Liver (tissue), 9 donors: Measurements from ENCODE around the gene MIPEP. TPM values are rescaled to one million over a fixed set of nuclear protein-coding genes. Genes with fewer than 3 reads are reported as not detected.
"Not testable (repeated sequence)": the region's sequence is repeated elsewhere in the genome, so short reads cannot be mapped to it uniquely, and the experiment has no call there.

Source experiments
- DNase-seq: peaks from one replicate; pipeline ENCODE4 v3.0.0-alpha.2; 2017; ENCODE audit warnings: low spot score
- H3K27ac ChIP-seq, 2 donors: one replicate each; pipeline ENCODE4 v1.7.0; 2013; ENCODE audit warnings: inconsistent platforms in 2 of 2, low read length in 2 of 2, control low read depth in 1 of 2, low read depth in 1 of 2, mild to moderate bottlenecking in 1 of 2
- H3K27me3 ChIP-seq, 4 donors: one replicate each; pipeline versions ENCODE4 v1.6.1 to v1.7.0; 2013; ENCODE audit warnings: low read length in 3 of 4, inconsistent platforms in 1 of 4, mild to moderate bottlenecking in 1 of 4, moderate library complexity in 1 of 4; ENCODE audit not compliant: control insufficient read depth in 4 of 4, insufficient read depth in 4 of 4
- H3K36me3 ChIP-seq, 4 donors: one replicate each; pipeline versions ENCODE4 v1.6.1 to v1.7.0; 2013; ENCODE audit warnings: low read length in 3 of 4, mild to moderate bottlenecking in 3 of 4, low read depth in 1 of 4, moderate library complexity in 1 of 4; ENCODE audit not compliant: control insufficient read depth in 4 of 4, insufficient read depth in 3 of 4
- H3K4me1 ChIP-seq, 4 donors: one replicate each; pipeline versions ENCODE4 v1.6.1 to v1.7.0; 2013; ENCODE audit warnings: low read length in 3 of 4, mild to moderate bottlenecking in 3 of 4, moderate library complexity in 1 of 4; ENCODE audit not compliant: control insufficient read depth in 4 of 4, insufficient read depth in 4 of 4
- H3K4me3 ChIP-seq, 3 donors: one replicate each; pipeline versions ENCODE4 v1.6.1 to v1.7.0; 2013; ENCODE audit warnings: low read length in 3 of 3, control low read depth in 1 of 3, low read depth in 1 of 3, mild to moderate bottlenecking in 1 of 3
- H3K9ac ChIP-seq, 2 donors: one replicate each; pipeline ENCODE4 v1.7.0; 2013; ENCODE audit warnings: low read length in 2 of 2, mild to moderate bottlenecking in 2 of 2, moderate library complexity in 2 of 2, control low read depth in 1 of 2, low read depth in 1 of 2
- H3K9me3 ChIP-seq, 4 donors: one replicate each; pipeline versions ENCODE4 v1.6.1 to v1.7.0; 2013; ENCODE audit warnings: low read length in 3 of 4; ENCODE audit not compliant: control insufficient read depth in 4 of 4
- GABPA ChIP-seq, 2 donors: IDR thresholded peaks in 1 of 2; conservative IDR thresholded peaks in 1 of 2; 2 replicates each; pipeline ENCODE4 v1.6.1; 2016; ENCODE audit warnings: antibody characterized with exemption in 2 of 2, mild to moderate bottlenecking in 1 of 2, moderate library complexity in 1 of 2
- HNF4G ChIP-seq: IDR thresholded peaks from 2 replicates; pipeline ENCODE4 v1.6.1; 2016; ENCODE audit warnings: antibody characterized with exemption
- JUND ChIP-seq, 2 donors: IDR thresholded peaks; 2 replicates each; pipeline ENCODE4 v1.6.1; 2016; ENCODE audit warnings: antibody characterized with exemption in 2 of 2
- MAX ChIP-seq: IDR thresholded peaks from 2 replicates; pipeline ENCODE4 v1.6.1; 2016; ENCODE audit warnings: antibody characterized with exemption
- NR2F2 ChIP-seq: IDR thresholded peaks from 2 replicates; pipeline ENCODE4 v1.6.1; 2016; ENCODE audit warnings: antibody characterized with exemption
- REST ChIP-seq: IDR thresholded peaks from 2 replicates; pipeline ENCODE4 v1.6.1; 2016; ENCODE audit warnings: antibody characterized with exemption, mild to moderate bottlenecking
- RXRA ChIP-seq, 2 donors: IDR thresholded peaks; 2 replicates each; pipeline ENCODE4 v1.6.1; 2017 to 2018; ENCODE audit warnings: antibody characterized with exemption in 2 of 2, mild to moderate bottlenecking in 1 of 2
- SP1 ChIP-seq: IDR thresholded peaks from 2 replicates; pipeline ENCODE4 v1.6.1; 2018; ENCODE audit warnings: antibody characterized with exemption, mild to moderate bottlenecking
- YY1 ChIP-seq: IDR thresholded peaks from 2 replicates; pipeline ENCODE4 v1.6.1; 2016; ENCODE audit warnings: antibody characterized with exemption, mild to moderate bottlenecking
- ZBTB33 ChIP-seq: IDR thresholded peaks from 2 replicates; pipeline ENCODE4 v1.6.1; 2016; ENCODE audit warnings: antibody characterized with exemption
- WGBS: extraction: QIAGEN DNeasy Blood & Tissue Kit; methylation state at CpG from one replicate; pipeline ENCODE4 v1.1.7; 2013; 5-methylcytosine and 5-hydroxymethylcytosine counted together
- polyA plus RNA-seq, 2 donors: library from polyadenylated mRNA; stranded (reverse) in 1 of 2; unstranded in 1 of 2; fragments of 200-250 nt in 1 of 2; fragments of >200 nt in 1 of 2; fragmentation: Nextera tagmentation in 1 of 2; extraction: Ambion mirVana in 1 of 2; gene quantifications; one replicate each; pipeline versions ENCODE4 v1.2.1 to v1.2.3, GENCODE V29; 2013 to 2015
- total RNA-seq, 2 donors: library from RNA; depleted of rRNA; stranded (reverse); fragments of >200 nt; gene quantifications; one replicate each; pipeline ENCODE4 v1.2.3, GENCODE V29; 2014
- donor health status: healthy.
- donor health status: healthy.
- donor health status: healthy.
- donor health status: healthy.
- donor health status: healthy.

MIPEP gene
- total and polyA plus RNA-seq, 4 donors, result 7.4 to 11.7 (median 10.2) TPM

- Histone ChIP-seq H3K27me3 (no peaks in the 10 kb centered on the region), H3K36me3 (no peaks in the 10 kb centered on the region), H3K27ac (no peak overlapping the region), H3K9me3 (no peaks in the 10 kb centered on the region), H3K4me3 (no peak overlapping the region), H3K9ac (no peak overlapping the region), H3K4me1 (no peaks in the 10 kb centered on the region)
- TF ChIP-seq HNF4G (no peak), GABPA (IDR thresholded peaks at IDR 0.05 in 1 of 2, conservative IDR thresholded peaks at IDR 0.05 in 1 of 2) (no peak), SP1 (no peak), YY1 (no peak), MAX (no peak), JUND (IDR thresholded peaks at IDR 0.05) (no peak), RXRA (IDR thresholded peaks at IDR 0.05) (no peak), REST (no peak)
- 96% methylated on average over 6 of the region's 6 CpGs for WGBS
- DNase-seq, result no peak
These were observed 123.7 kb downstream of the MIPEP start for GRCh38 chr13:23765531-23765930.

- H3K9me3 ChIP-seq, result no peaks in the 10 kb centered on the region
- DNase-seq, result no peak
- H3K27me3 ChIP-seq, result no peaks in the 10 kb centered on the region
- WGBS, result 90% methylated on average over 3 of the region's 3 CpGs
- no peak overlapping the region for H3K27ac ChIP-seq
- no peaks in the 10 kb centered on the region for H3K4me1 ChIP-seq
- TF ChIP-seq YY1 (no peak), JUND (IDR thresholded peaks at IDR 0.05) (no peak), NR2F2 (no peak), HNF4G (no peak), RXRA (IDR thresholded peaks at IDR 0.05) (no peak), ZBTB33 (no peak)
- H3K36me3 ChIP-seq, result peaks cover 0 to 2% (median 0%) of the 10 kb centered on the region in 4 donors
- H3K9ac ChIP-seq, result no peak overlapping the region
- H3K4me3 ChIP-seq, result no peak overlapping the region
These were observed 125.9 kb downstream of the MIPEP start for GRCh38 chr13:23763318-23763717.

- not testable (repeated sequence) for H3K9me3 ChIP-seq, H3K4me3 ChIP-seq, H3K27ac ChIP-seq, H3K4me1 ChIP-seq, H3K27me3 ChIP-seq, H3K36me3 ChIP-seq, DNase-seq, H3K9ac ChIP-seq
- 85% methylated on average over 8 of the region's 8 CpGs for WGBS
These were observed 127.4 kb downstream of the MIPEP start for GRCh38 chr13:23761760-23762159.
